Liver (tissue), 9 donors: ENCODE data around the gene NHERF1. TPM values are rescaled to one million over a fixed set of nuclear protein-coding genes. Genes with fewer than 3 reads are reported as not detected.

Source experiments
- DNase-seq: peaks from one replicate; pipeline ENCODE4 v3.0.0-alpha.2; 2017; ENCODE audit warnings: low spot score
- H3K27ac ChIP-seq, 2 donors: one replicate each; pipeline ENCODE4 v1.7.0; 2013; ENCODE audit warnings: inconsistent platforms in 2 of 2, low read length in 2 of 2, control low read depth in 1 of 2, low read depth in 1 of 2, mild to moderate bottlenecking in 1 of 2
- H3K27me3 ChIP-seq, 4 donors: one replicate each; pipeline versions ENCODE4 v1.6.1 to v1.7.0; 2013; ENCODE audit warnings: low read length in 3 of 4, inconsistent platforms in 1 of 4, mild to moderate bottlenecking in 1 of 4, moderate library complexity in 1 of 4; ENCODE audit not compliant: control insufficient read depth in 4 of 4, insufficient read depth in 4 of 4
- H3K36me3 ChIP-seq, 4 donors: one replicate each; pipeline versions ENCODE4 v1.6.1 to v1.7.0; 2013; ENCODE audit warnings: low read length in 3 of 4, mild to moderate bottlenecking in 3 of 4, low read depth in 1 of 4, moderate library complexity in 1 of 4; ENCODE audit not compliant: control insufficient read depth in 4 of 4, insufficient read depth in 3 of 4
- H3K4me1 ChIP-seq, 4 donors: one replicate each; pipeline versions ENCODE4 v1.6.1 to v1.7.0; 2013; ENCODE audit warnings: low read length in 3 of 4, mild to moderate bottlenecking in 3 of 4, moderate library complexity in 1 of 4; ENCODE audit not compliant: control insufficient read depth in 4 of 4, insufficient read depth in 4 of 4
- H3K4me3 ChIP-seq, 3 donors: one replicate each; pipeline versions ENCODE4 v1.6.1 to v1.7.0; 2013; ENCODE audit warnings: low read length in 3 of 3, control low read depth in 1 of 3, low read depth in 1 of 3, mild to moderate bottlenecking in 1 of 3
- H3K9ac ChIP-seq, 2 donors: one replicate each; pipeline ENCODE4 v1.7.0; 2013; ENCODE audit warnings: low read length in 2 of 2, mild to moderate bottlenecking in 2 of 2, moderate library complexity in 2 of 2, control low read depth in 1 of 2, low read depth in 1 of 2
- H3K9me3 ChIP-seq, 4 donors: one replicate each; pipeline versions ENCODE4 v1.6.1 to v1.7.0; 2013; ENCODE audit warnings: low read length in 3 of 4; ENCODE audit not compliant: control insufficient read depth in 4 of 4
- EGR1 ChIP-seq, 2 donors: IDR thresholded peaks; 2 replicates each; pipeline ENCODE4 v1.6.1; 2016 to 2018; ENCODE audit warnings: antibody characterized with exemption in 2 of 2, low read depth in 2 of 2
- FOXA1 ChIP-seq: IDR thresholded peaks from 2 replicates; pipeline ENCODE4 v1.6.1; 2016; ENCODE audit warnings: antibody characterized with exemption
- FOXA2 ChIP-seq: IDR thresholded peaks from 2 replicates; pipeline ENCODE4 v1.6.1; 2016; ENCODE audit warnings: antibody characterized with exemption
- HNF4A ChIP-seq, 2 donors: conservative IDR thresholded peaks; 2 replicates each; pipeline ENCODE4 v1.6.1; 2016; ENCODE audit warnings: antibody characterized with exemption in 2 of 2, mild to moderate bottlenecking in 2 of 2
- HNF4G ChIP-seq: IDR thresholded peaks from 2 replicates; pipeline ENCODE4 v1.6.1; 2016; ENCODE audit warnings: antibody characterized with exemption
- JUND ChIP-seq, 2 donors: IDR thresholded peaks; 2 replicates each; pipeline ENCODE4 v1.6.1; 2016; ENCODE audit warnings: antibody characterized with exemption in 2 of 2
- NR2F2 ChIP-seq: IDR thresholded peaks from 2 replicates; pipeline ENCODE4 v1.6.1; 2016; ENCODE audit warnings: antibody characterized with exemption
- RAD21 ChIP-seq, 2 donors: IDR thresholded peaks; 2 replicates each; pipeline ENCODE4 v1.6.1; 2016; ENCODE audit warnings: antibody characterized with exemption in 2 of 2, mild to moderate bottlenecking in 2 of 2
- RXRA ChIP-seq, 2 donors: IDR thresholded peaks; 2 replicates each; pipeline ENCODE4 v1.6.1; 2017 to 2018; ENCODE audit warnings: antibody characterized with exemption in 2 of 2, mild to moderate bottlenecking in 1 of 2
- SP1 ChIP-seq: IDR thresholded peaks from 2 replicates; pipeline ENCODE4 v1.6.1; 2018; ENCODE audit warnings: antibody characterized with exemption, mild to moderate bottlenecking
- TAF1 ChIP-seq: conservative IDR thresholded peaks from 2 replicates; pipeline ENCODE4 v1.6.1; 2016; ENCODE audit warnings: antibody characterized with exemption, mild to moderate bottlenecking
- YY1 ChIP-seq: IDR thresholded peaks from 2 replicates; pipeline ENCODE4 v1.6.1; 2016; ENCODE audit warnings: antibody characterized with exemption, mild to moderate bottlenecking
- WGBS: extraction: QIAGEN DNeasy Blood & Tissue Kit; methylation state at CpG from one replicate; pipeline ENCODE4 v1.1.7; 2013; 5-methylcytosine and 5-hydroxymethylcytosine counted together
- polyA plus RNA-seq, 2 donors: library from polyadenylated mRNA; stranded (reverse) in 1 of 2; unstranded in 1 of 2; fragments of 200-250 nt in 1 of 2; fragments of >200 nt in 1 of 2; fragmentation: Nextera tagmentation in 1 of 2; extraction: Ambion mirVana in 1 of 2; gene quantifications; one replicate each; pipeline versions ENCODE4 v1.2.1 to v1.2.3, GENCODE V29; 2013 to 2015
- total RNA-seq, 2 donors: library from RNA; depleted of rRNA; stranded (reverse); fragments of >200 nt; gene quantifications; one replicate each; pipeline ENCODE4 v1.2.3, GENCODE V29; 2014
- TF ChIP-seq, protein P1 (sequence below): IDR thresholded peaks from 2 replicates; pipeline ENCODE4 v1.6.1; 2016; ENCODE audit warnings: antibody characterized with exemption
- TF ChIP-seq, protein P2 (sequence below): IDR thresholded peaks from 2 replicates; pipeline ENCODE4 v1.6.1; 2016; ENCODE audit warnings: antibody characterized with exemption, mild to moderate bottlenecking
- TF ChIP-seq, protein P3 (sequence below): IDR thresholded peaks from 2 replicates; pipeline ENCODE4 v1.6.1; 2016; ENCODE audit warnings: antibody characterized with exemption
- TF ChIP-seq, protein P4 (sequence below): IDR thresholded peaks from 2 replicates; pipeline ENCODE4 v1.6.1; 2016; ENCODE audit warnings: antibody characterized with exemption
- TF ChIP-seq, protein P5 (sequence below): fragments of 150-350 bp; IDR thresholded peaks from 2 replicates; pipeline ENCODE4 v1.5.1; 2017; ENCODE audit warnings: improper control_type of control experiment, low read depth, low read length; ENCODE audit not compliant: missing input control
- donor health status: healthy.
- donor health status: healthy.
- donor health status: healthy.
- donor health status: healthy.
- donor health status: healthy.

Gene NHERF1
- total and polyA plus RNA-seq, 4 donors: 38.1 to 160 (median 94.7) TPM

DNA sequence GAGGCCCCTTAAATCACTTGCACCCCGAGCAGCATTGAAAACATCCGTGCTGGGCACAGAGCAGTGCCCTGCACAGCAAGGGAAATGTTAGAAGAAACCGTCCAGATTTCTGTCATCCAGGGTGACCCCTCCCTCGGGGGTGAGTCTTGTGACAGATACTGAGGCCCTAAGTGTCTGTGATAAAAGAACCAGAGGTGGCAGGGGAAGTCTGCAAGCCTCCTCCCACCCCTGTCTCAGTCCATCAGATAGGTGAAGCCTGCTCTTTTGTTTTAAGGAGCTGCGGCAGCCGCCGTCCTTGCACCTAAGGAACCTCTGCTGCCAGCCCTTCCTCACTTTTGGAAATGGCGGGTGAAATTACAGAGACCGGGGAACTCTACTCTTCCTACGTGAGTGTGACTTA is 28.6 kb downstream of the NHERF1 start:
- H3K9ac ChIP-seq: peak overlapping the region; percentile 59 to 68
- no peaks in the 10 kb centered on the region for H3K9me3 ChIP-seq
- TF ChIP-seq, protein P1, sequence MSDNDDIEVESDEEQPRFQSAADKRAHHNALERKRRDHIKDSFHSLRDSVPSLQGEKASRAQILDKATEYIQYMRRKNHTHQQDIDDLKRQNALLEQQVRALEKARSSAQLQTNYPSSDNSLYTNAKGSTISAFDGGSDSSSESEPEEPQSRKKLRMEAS: no peak
- TF ChIP-seq EGR1 (IDR thresholded peaks at IDR 0.05; ENCODE audit: low read depth in 2 of 2) (no peak), FOXA2 (no peak), YY1 (no peak), TAF1 (no peak), RXRA (IDR thresholded peaks at IDR 0.05) (no peak), JUND (IDR thresholded peaks at IDR 0.05) (no peak), NR2F2 (no peak), SP1 (no peak), RAD21 (IDR thresholded peaks at IDR 0.05) (no peak), HNF4A (conservative IDR thresholded peaks at IDR 0.05) (no peak), HNF4G (no peak), FOXA1 (no peak)
- TF ChIP-seq, protein P2, sequence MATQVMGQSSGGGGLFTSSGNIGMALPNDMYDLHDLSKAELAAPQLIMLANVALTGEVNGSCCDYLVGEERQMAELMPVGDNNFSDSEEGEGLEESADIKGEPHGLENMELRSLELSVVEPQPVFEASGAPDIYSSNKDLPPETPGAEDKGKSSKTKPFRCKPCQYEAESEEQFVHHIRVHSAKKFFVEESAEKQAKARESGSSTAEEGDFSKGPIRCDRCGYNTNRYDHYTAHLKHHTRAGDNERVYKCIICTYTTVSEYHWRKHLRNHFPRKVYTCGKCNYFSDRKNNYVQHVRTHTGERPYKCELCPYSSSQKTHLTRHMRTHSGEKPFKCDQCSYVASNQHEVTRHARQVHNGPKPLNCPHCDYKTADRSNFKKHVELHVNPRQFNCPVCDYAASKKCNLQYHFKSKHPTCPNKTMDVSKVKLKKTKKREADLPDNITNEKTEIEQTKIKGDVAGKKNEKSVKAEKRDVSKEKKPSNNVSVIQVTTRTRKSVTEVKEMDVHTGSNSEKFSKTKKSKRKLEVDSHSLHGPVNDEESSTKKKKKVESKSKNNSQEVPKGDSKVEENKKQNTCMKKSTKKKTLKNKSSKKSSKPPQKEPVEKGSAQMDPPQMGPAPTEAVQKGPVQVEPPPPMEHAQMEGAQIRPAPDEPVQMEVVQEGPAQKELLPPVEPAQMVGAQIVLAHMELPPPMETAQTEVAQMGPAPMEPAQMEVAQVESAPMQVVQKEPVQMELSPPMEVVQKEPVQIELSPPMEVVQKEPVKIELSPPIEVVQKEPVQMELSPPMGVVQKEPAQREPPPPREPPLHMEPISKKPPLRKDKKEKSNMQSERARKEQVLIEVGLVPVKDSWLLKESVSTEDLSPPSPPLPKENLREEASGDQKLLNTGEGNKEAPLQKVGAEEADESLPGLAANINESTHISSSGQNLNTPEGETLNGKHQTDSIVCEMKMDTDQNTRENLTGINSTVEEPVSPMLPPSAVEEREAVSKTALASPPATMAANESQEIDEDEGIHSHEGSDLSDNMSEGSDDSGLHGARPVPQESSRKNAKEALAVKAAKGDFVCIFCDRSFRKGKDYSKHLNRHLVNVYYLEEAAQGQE: no peak
- TF ChIP-seq, protein P3, sequence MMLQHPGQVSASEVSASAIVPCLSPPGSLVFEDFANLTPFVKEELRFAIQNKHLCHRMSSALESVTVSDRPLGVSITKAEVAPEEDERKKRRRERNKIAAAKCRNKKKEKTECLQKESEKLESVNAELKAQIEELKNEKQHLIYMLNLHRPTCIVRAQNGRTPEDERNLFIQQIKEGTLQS: no peak
- TF ChIP-seq, protein P4, sequence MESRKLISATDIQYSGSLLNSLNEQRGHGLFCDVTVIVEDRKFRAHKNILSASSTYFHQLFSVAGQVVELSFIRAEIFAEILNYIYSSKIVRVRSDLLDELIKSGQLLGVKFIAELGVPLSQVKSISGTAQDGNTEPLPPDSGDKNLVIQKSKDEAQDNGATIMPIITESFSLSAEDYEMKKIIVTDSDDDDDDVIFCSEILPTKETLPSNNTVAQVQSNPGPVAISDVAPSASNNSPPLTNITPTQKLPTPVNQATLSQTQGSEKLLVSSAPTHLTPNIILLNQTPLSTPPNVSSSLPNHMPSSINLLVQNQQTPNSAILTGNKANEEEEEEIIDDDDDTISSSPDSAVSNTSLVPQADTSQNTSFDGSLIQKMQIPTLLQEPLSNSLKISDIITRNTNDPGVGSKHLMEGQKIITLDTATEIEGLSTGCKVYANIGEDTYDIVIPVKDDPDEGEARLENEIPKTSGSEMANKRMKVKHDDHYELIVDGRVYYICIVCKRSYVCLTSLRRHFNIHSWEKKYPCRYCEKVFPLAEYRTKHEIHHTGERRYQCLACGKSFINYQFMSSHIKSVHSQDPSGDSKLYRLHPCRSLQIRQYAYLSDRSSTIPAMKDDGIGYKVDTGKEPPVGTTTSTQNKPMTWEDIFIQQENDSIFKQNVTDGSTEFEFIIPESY: no peak
- TF ChIP-seq, protein P5, sequence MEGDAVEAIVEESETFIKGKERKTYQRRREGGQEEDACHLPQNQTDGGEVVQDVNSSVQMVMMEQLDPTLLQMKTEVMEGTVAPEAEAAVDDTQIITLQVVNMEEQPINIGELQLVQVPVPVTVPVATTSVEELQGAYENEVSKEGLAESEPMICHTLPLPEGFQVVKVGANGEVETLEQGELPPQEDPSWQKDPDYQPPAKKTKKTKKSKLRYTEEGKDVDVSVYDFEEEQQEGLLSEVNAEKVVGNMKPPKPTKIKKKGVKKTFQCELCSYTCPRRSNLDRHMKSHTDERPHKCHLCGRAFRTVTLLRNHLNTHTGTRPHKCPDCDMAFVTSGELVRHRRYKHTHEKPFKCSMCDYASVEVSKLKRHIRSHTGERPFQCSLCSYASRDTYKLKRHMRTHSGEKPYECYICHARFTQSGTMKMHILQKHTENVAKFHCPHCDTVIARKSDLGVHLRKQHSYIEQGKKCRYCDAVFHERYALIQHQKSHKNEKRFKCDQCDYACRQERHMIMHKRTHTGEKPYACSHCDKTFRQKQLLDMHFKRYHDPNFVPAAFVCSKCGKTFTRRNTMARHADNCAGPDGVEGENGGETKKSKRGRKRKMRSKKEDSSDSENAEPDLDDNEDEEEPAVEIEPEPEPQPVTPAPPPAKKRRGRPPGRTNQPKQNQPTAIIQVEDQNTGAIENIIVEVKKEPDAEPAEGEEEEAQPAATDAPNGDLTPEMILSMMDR: no peak
- no peak overlapping the region for H3K27ac ChIP-seq
- peaks cover 2 to 51% (median 27%) of the 10 kb centered on the region in 4 donors for H3K4me1 ChIP-seq
- peaks cover 2 to 11% (median 6%) of the 10 kb centered on the region in 4 donors for H3K36me3 ChIP-seq
- no peaks in the 10 kb centered on the region for H3K27me3 ChIP-seq
- WGBS: 38% methylated on average over 10 of the region's 10 CpGs
- no peak for DNase-seq
- H3K4me3 ChIP-seq: peak overlapping the region; percentile 80 to 96 (median 84)
